Measurements from ENCODE around the gene TNFSF13.

- TF ChIP-seq FOXM1 (IDR thresholded peaks at IDR 0.05; ENCODE audit: borderline replicate concordance) (no peak), HDGF (IDR thresholded peaks at IDR 0.05; ENCODE audit: borderline replicate concordance) (no peak), ARNT (IDR thresholded peaks at IDR 0.05) (no peak)
Measured at GRCh38 chr17:7560172-7561027, 1.9 kb downstream of the TNFSF13 start.

Data from HEK293T (cell line).